ENCODE data around the gene ZNF362. TPM values are rescaled to one million over a fixed set of nuclear protein-coding genes. Genes with fewer than 3 reads are reported as not detected.

Gene ZNF362
- total and polyA plus RNA-seq, 2 of the 13 experiments (the other 11 are each of a cell fraction or from before 2014, with no cell fraction given): 8.3 to 14.2 TPM

GRCh38 chr1:33288976-33289857 is 32.9 kb downstream of the ZNF362 start (continued):
- TF ChIP-seq RBM39 (IDR thresholded peaks at IDR 0.05; ENCODE audit: low read depth, low read length, poor library complexity, severe bottlenecking): no peak
- TF ChIP-seq, protein P1, sequence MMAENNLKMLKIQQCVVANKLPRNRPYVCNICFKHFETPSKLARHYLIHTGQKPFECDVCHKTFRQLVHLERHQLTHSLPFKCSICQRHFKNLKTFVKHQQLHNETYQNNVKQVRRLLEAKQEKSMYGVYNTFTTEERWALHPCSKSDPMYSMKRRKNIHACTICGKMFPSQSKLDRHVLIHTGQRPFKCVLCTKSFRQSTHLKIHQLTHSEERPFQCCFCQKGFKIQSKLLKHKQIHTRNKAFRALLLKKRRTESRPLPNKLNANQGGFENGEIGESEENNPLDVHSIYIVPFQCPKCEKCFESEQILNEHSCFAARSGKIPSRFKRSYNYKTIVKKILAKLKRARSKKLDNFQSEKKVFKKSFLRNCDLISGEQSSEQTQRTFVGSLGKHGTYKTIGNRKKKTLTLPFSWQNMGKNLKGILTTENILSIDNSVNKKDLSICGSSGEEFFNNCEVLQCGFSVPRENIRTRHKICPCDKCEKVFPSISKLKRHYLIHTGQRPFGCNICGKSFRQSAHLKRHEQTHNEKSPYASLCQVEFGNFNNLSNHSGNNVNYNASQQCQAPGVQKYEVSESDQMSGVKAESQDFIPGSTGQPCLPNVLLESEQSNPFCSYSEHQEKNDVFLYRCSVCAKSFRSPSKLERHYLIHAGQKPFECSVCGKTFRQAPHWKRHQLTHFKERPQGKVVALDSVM (CRISPR knock-in tag; IDR thresholded peaks at IDR 0.05): no peak
- TF ChIP-seq, protein P2, sequence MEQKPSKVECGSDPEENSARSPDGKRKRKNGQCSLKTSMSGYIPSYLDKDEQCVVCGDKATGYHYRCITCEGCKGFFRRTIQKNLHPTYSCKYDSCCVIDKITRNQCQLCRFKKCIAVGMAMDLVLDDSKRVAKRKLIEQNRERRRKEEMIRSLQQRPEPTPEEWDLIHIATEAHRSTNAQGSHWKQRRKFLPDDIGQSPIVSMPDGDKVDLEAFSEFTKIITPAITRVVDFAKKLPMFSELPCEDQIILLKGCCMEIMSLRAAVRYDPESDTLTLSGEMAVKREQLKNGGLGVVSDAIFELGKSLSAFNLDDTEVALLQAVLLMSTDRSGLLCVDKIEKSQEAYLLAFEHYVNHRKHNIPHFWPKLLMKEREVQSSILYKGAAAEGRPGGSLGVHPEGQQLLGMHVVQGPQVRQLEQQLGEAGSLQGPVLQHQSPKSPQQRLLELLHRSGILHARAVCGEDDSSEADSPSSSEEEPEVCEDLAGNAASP (CRISPR knock-in tag; IDR thresholded peaks at IDR 0.05; ENCODE audit: borderline replicate concordance): no peak
- no peak for TF ChIP-seq PLRG1 (conservative IDR thresholded peaks at IDR 0.05)
- no peak for TF ChIP-seq GTF2F1 (IDR thresholded peaks at IDR 0.05; ENCODE audit: low read length)

- H4K20me1 ChIP-seq (ENCODE audit: insufficient read depth, low read length): no peaks in the 10 kb centered on the region
- no peaks in the 10 kb centered on the region for H3K79me2 ChIP-seq (ENCODE audit: insufficient read depth, low read length)
- ATAC-seq (no peak), DNase-seq (ENCODE audit: low spot score) (no peak), FAIRE-seq (no peak)
- in situ Hi-C loops (cut with HindIII; ENCODE audit: extremely low pct_ligation_motif_present, low pct_unique_long_range_greater_than_20kb): no loop called here
- CTCF ChIA-PET (ENCODE audit: low intra/inter-chr PET ratio, low total read pairs): no interaction called here
- no peaks in the 10 kb centered on the region; the same call in 1 of the 2 replicates for H3K4me1 ChIP-seq (ENCODE audit: insufficient read depth, low read length)
- no peak overlapping the region for H3K4me3 ChIP-seq (replicated peaks in 1 of 3; ENCODE audit: insufficient read depth in 1 of 3, low read depth in 2 of 3, low read length in 3 of 3)
- no peaks in the 10 kb centered on the region for H3K9me3 ChIP-seq (ENCODE audit: low read length)
- H3K9ac ChIP-seq (ENCODE audit: insufficient read depth, low read depth, low read length): no peak overlapping the region
- 98% methylated on average over 3 of the region's 3 CpGs for WGBS (ENCODE audit: low lambda C conversion rate)
- POLR2A ChIA-PET: no interaction called here
- no peak overlapping the region for H2AFZ ChIP-seq (ENCODE audit: low read length)
- intact Hi-C loops (cut with micrococcal nuclease; ENCODE audit: unreplicated experiment): no loop called here
- H3K27ac ChIP-seq (ENCODE audit: extremely low read length, insufficient read depth, low read length): no peak overlapping the region
- no peak overlapping the region for H3K4me2 ChIP-seq (ENCODE audit: low read depth, low read length)
- no TSS peak for BruUV-seq (replicated peaks)
- no peaks in the 10 kb centered on the region for H3K27me3 ChIP-seq (ENCODE audit: control insufficient read depth in 1 of 2, insufficient read depth in 2 of 2, low read length in 2 of 2)
- H3K36me3 ChIP-seq (replicated peaks in 1 of 2; ENCODE audit: control insufficient read depth in 1 of 2, insufficient read depth in 2 of 2, low read length in 2 of 2): peaks cover 9 to 37% of the 10 kb centered on the region in 2 experiments
- TF ChIP-seq PAX8 (CRISPR knock-in tag; IDR thresholded peaks at IDR 0.05; ENCODE audit: borderline replicate concordance): no peak
- no peak for TF ChIP-seq TSC22D2 (CRISPR knock-in tag; IDR thresholded peaks at IDR 0.05; ENCODE audit: borderline replicate concordance)
- no peak for TF ChIP-seq ATF7 (IDR thresholded peaks at IDR 0.05)
- TF ChIP-seq ATF7 (CRISPR knock-in tag; IDR thresholded peaks at IDR 0.05): no peak
- TF ChIP-seq, protein P3, sequence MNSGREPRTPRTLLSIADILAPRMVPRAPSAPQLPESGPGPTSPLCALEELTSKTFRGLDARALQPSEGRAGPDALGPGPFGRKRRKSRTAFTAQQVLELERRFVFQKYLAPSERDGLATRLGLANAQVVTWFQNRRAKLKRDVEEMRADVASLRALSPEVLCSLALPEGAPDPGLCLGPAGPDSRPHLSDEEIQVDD (CRISPR knock-in tag; IDR thresholded peaks at IDR 0.05; ENCODE audit: borderline replicate concordance): no peak
- TF ChIP-seq ZNF547 (CRISPR knock-in tag; IDR thresholded peaks at IDR 0.05): no peak
- TF ChIP-seq ZNF431 (CRISPR knock-in tag; IDR thresholded peaks at IDR 0.05; ENCODE audit: borderline replicate concordance, low read depth): no peak
- TF ChIP-seq ZSCAN20 (CRISPR knock-in tag; IDR thresholded peaks at IDR 0.05; ENCODE audit: borderline replicate concordance): no peak
- TF ChIP-seq ZNF331 (CRISPR knock-in tag; IDR thresholded peaks at IDR 0.05): no peak
- no peak for TF ChIP-seq ZBTB7A (CRISPR knock-in tag; IDR thresholded peaks at IDR 0.05)
- no peak for TF ChIP-seq MED1 (CRISPR knock-in tag; IDR thresholded peaks at IDR 0.05)
- no peak for TF ChIP-seq ATRX (CRISPR knock-in tag; IDR thresholded peaks at IDR 0.05; ENCODE audit: borderline replicate concordance)
- no peak for TF ChIP-seq GLI4 (CRISPR knock-in tag; IDR thresholded peaks at IDR 0.05; ENCODE audit: borderline replicate concordance)
- TF ChIP-seq, protein P4, sequence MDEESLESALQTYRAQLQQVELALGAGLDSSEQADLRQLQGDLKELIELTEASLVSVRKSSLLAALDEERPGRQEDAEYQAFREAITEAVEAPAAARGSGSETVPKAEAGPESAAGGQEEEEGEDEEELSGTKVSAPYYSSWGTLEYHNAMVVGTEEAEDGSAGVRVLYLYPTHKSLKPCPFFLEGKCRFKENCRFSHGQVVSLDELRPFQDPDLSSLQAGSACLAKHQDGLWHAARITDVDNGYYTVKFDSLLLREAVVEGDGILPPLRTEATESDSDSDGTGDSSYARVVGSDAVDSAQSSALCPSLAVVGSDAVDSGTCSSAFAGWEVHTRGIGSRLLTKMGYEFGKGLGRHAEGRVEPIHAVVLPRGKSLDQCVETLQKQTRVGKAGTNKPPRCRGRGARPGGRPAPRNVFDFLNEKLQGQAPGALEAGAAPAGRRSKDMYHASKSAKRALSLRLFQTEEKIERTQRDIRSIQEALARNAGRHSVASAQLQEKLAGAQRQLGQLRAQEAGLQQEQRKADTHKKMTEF (CRISPR knock-in tag; IDR thresholded peaks at IDR 0.05): no peak
Measured at GRCh38 chr1:33289858-33290154, 33.5 kb downstream of the ZNF362 start.

Measured in HepG2 (cell line).